ENCODE results near the gene DNMT3B.

GRCh38 chr20:32731882-32732266 lies 30.3 kb upstream of the DNMT3B start:
- TF ChIP-seq, protein P1, sequence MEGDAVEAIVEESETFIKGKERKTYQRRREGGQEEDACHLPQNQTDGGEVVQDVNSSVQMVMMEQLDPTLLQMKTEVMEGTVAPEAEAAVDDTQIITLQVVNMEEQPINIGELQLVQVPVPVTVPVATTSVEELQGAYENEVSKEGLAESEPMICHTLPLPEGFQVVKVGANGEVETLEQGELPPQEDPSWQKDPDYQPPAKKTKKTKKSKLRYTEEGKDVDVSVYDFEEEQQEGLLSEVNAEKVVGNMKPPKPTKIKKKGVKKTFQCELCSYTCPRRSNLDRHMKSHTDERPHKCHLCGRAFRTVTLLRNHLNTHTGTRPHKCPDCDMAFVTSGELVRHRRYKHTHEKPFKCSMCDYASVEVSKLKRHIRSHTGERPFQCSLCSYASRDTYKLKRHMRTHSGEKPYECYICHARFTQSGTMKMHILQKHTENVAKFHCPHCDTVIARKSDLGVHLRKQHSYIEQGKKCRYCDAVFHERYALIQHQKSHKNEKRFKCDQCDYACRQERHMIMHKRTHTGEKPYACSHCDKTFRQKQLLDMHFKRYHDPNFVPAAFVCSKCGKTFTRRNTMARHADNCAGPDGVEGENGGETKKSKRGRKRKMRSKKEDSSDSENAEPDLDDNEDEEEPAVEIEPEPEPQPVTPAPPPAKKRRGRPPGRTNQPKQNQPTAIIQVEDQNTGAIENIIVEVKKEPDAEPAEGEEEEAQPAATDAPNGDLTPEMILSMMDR (IDR thresholded peaks at IDR 0.05), result no peak
- no peak for TF ChIP-seq POLR2A (IDR thresholded peaks at IDR 0.05)

All from body of pancreas (tissue), 4 donors.